AG10803 (cell line): ENCODE data around the gene HEATR3.
"Not testable (repeated sequence)": the region's sequence is repeated elsewhere in the genome, so short reads cannot be mapped to it uniquely, and the experiment has no call there.

Experiments
- DNase-seq: peaks from one replicate; pipeline ENCODE4 v3.0.0; 2010; ENCODE audit warnings: low read depth
- H3K4me3 ChIP-seq: 2 replicates; pipeline ENCODE4 v1.5.1; 2011; ENCODE audit warnings: mild to moderate bottlenecking, low read length, control low read depth
- TF ChIP-seq, protein P1 (sequence below): conservative IDR thresholded peaks from 2 replicates; pipeline ENCODE4 v1.5.1; 2011; ENCODE audit warnings: mild to moderate bottlenecking, low read length, control low read depth, inconsistent platforms

The HEATR3 gene

DNA sequence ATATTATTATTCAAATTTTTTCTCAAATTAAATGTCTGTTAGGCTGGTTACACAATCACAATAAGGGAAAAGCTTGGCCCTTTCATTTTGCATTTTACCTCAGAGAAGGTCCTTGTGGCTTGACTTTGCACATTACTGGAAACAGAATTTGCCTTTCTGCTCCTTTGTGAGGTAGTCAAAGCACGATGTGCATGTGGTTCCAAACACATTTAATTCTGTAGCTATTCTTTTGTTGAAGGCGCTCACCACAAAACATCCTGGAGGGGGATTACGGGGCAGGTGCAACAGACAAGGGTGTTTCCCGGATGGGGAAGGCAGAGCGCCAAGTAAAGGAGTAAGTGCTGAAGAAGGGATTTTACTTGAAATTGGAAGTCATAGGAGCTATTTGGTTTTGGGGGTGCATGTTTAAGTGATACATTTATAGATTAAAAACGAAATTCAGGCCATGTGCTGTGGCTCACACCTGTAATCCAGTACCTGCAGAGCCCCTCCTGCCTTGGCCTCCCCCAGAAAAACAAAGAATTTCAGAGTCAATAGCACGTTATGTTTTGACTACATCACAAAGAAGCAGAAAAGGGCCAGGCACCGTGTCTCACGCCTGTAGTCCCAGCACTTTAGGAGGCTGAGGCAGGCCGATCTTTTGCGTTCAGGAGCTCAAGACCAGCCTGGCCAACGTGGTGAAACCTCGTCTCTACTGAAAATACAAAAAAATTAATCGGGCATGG, 56.1 kb downstream of the HEATR3 start:
- no peak overlapping the region for H3K4me3 ChIP-seq
- DNase-seq = no peak
- TF ChIP-seq, protein P1, sequence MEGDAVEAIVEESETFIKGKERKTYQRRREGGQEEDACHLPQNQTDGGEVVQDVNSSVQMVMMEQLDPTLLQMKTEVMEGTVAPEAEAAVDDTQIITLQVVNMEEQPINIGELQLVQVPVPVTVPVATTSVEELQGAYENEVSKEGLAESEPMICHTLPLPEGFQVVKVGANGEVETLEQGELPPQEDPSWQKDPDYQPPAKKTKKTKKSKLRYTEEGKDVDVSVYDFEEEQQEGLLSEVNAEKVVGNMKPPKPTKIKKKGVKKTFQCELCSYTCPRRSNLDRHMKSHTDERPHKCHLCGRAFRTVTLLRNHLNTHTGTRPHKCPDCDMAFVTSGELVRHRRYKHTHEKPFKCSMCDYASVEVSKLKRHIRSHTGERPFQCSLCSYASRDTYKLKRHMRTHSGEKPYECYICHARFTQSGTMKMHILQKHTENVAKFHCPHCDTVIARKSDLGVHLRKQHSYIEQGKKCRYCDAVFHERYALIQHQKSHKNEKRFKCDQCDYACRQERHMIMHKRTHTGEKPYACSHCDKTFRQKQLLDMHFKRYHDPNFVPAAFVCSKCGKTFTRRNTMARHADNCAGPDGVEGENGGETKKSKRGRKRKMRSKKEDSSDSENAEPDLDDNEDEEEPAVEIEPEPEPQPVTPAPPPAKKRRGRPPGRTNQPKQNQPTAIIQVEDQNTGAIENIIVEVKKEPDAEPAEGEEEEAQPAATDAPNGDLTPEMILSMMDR = no peak

DNA sequence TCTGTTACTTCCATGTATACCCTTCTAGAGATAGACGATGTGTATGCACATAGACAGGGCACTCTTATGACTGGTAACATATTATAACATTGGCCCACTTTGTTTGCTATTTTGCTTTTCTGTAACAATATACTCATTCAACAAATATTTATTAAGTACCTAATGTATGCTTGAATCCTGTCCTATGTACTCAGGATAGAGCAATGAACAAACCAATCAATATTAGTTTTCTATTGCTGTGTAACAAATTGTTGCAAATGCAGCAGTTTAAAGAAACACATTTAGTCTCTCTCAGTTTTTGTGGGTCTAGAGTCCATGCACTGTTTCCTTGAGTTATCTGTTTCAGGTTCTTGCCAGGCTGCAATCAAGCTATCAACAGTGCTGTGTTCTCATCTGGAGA, 57.6 kb downstream of the HEATR3 start:
- TF ChIP-seq, protein P1 = no peak
- H3K4me3 ChIP-seq = no peak overlapping the region
- DNase-seq = no peak

DNA sequence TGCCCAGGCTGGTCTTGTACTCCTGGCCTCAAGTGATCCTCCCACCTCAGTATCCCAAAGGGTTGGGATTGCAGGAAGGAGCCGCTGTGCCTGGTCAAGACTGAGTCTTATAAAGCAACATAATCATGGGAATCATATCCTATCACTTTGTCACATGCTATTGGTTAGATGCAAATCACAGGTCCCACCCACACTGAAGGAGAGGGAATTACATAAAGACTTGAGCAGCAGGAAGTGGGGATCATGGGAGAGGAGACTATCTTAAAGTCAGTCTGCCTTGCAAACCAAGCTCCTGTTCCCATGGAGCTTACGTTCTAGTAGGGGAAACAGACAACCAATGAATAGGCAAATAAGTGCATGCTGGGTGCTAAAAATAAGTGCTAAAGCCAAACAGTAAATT, 59.0 kb downstream of the HEATR3 start:
- TF ChIP-seq, protein P1 = no peak
- DNase-seq = no peak
- H3K4me3 ChIP-seq = no peak overlapping the region

DNA sequence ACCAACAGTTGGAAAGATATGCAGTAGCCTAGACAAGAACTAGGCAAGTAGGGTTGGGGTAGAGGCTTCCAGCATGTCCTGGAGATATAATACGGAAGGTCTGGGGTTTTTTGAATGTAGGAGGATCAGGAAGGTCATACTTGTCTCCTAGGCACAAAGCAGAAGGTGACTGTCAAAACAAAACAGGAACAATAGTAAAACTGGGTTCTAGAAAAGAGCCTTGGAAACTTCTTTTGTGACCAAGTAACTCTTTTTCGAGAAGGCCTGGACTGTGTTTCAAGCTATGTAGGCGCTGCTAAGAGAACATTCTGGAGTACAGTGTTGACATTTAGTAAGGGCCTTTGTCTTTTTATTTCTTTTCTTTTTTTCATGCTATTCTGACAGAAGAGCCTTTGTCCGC, 60.4 kb downstream of the HEATR3 start:
- no peak overlapping the region for H3K4me3 ChIP-seq
- TF ChIP-seq, protein P1 = no peak
- no peak for DNase-seq

DNA sequence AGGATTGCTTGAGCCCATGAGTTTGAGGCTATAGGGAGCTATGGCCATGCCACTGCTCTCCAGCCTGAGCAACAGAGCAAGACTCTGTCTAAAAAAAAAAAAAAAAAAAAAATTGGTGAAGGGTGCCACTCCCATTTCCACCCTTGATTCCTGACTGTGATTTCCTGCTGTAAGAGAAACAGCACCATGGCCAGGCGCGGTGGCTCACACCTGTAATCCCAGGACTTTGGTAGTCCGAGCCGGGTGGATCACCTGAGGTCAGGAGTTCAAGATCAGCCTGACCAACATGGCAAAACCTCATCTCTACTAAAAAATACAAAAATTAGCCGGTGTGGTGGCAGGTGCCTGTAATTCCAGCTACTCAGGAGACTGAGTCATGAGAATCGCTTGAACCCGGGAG, 66.8 kb downstream of the HEATR3 start:
- H3K4me3 ChIP-seq, DNase-seq: not testable (repeated sequence)

DNA sequence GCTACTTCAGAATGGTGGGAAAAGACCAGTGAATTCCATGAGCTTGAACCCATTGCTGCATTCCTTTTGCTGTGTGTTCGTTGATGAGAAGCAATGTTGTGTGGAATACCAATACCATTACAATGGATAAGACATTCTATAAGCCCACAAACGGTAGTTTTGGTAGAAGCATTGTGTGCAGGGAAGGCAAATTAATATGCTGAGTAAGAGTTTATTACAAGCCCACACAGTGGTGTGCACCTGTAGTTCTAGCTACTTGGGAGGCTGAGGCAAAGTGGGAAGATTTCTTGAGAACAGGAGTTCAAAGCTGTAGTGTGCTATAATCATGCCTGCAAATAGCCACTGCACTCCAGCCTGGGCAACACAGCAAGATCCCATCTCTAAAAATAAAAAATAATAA, 67.4 kb downstream of the HEATR3 start:
- DNase-seq = no peak
- TF ChIP-seq, protein P1 = no peak
- no peak overlapping the region for H3K4me3 ChIP-seq

DNA sequence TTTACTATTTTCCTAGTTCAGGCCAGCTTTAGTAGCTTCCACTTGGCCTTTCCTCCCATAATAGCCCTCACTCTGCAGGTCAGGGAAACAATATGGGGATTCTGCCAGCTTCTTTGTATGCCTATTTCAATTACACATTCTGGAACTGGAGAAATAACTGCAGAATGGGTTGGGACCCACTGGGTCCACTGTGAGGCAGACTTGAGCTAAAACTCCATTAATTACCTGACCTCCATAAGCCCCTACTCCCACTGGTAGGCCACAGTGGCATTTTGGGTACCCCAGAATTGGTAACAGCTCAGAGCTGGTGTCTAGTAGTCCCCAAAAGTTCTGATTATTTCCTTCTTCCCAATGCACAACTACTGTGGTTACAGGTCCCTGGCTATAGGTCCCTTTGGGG, 70.6 kb downstream of the HEATR3 start:
- TF ChIP-seq, protein P1 = peak; percentile 14; the same call in 1 of the 2 replicates
- no peak overlapping the region for H3K4me3 ChIP-seq
- no peak for DNase-seq
